ENCODE results near the gene SOWAHC. TPM values are rescaled to one million over a fixed set of nuclear protein-coding genes. Genes with fewer than 3 reads are reported as not detected.

Gene SOWAHC
- total and polyA plus RNA-seq, 2 of the 13 experiments (the other 11 are each of a cell fraction or from before 2014, with no cell fraction given), result 21.2 to 22.5 TPM

DNA sequence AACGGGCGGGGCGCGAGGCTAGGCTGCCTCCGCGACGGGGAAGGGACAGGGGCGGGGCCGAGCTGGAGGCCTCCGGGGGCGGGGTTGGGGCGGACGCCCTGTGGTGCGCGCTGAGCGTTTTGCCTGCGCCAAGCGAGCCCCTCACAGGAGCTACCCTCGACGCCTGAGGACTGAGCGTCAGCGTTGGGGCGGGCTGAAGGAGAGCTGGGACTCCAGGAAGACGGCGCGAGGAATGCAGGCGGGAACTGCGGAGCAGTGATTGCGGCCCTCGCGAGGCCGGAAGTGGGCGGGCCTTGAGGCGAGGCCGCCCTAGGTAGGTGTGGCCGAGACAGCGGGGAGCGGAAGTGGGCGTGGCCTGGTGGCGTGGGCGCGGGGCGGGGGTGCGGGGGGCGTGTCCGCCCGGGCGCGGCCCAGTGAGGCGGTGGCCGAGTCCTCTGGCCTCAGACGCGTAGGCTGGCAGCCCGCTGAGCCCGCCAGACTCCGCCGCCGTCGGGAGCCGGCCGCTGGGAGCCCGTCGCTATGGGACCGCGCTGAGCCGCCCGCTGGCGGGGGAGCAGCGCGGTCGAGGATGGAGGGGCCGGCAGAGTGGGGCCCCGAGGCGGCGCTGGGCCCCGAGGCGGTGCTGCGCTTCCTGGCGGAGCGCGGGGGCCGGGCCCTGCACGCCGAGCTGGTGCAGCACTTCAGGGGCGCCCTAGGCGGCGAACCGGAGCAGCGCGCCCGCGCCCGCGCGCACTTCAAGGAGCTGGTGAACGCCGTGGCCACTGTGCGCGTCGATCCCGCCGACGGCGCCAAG is at the start of gene SOWAHC, which contains the start of gene SEPTIN10 (continued):
- TF ChIP-seq DR1 (CRISPR knock-in tag; IDR thresholded peaks at IDR 0.05) (peak; percentile 88), ZNF441 (CRISPR knock-in tag; IDR thresholded peaks at IDR 0.05; ENCODE audit: borderline replicate concordance) (peak; percentile 89), THYN1 (CRISPR knock-in tag; IDR thresholded peaks at IDR 0.05; ENCODE audit: borderline replicate concordance, low read depth) (no peak), HDAC2 (CRISPR knock-in tag; IDR thresholded peaks at IDR 0.05) (peak; percentile 97), NFE2L1 (CRISPR knock-in tag; IDR thresholded peaks at IDR 0.05; ENCODE audit: borderline replicate concordance) (no peak), CCAR2 (optimal IDR thresholded peaks at IDR 0.05; ENCODE audit: low read depth, low read length) (no peak), ZSCAN29 (CRISPR knock-in tag; conservative IDR thresholded peaks at IDR 0.05) (peak; percentile 79; the same call in 1 of the 2 replicates), MTA1 (CRISPR knock-in tag; IDR thresholded peaks at IDR 0.05; ENCODE audit: borderline replicate concordance) (peak; percentile 84; the same call in 1 of the 2 replicates), SUZ12 (IDR thresholded peaks at IDR 0.05; ENCODE audit: low read depth, low read length) (no peak), ZNF530 (CRISPR knock-in tag; IDR thresholded peaks at IDR 0.05; ENCODE audit: low read depth) (0 out of 2 replicates have a peak, but pooled peaks have one; percentile 42), ZNF136 (CRISPR knock-in tag; IDR thresholded peaks at IDR 0.05; ENCODE audit: low read depth) (no peak), IKZF4 (CRISPR knock-in tag; IDR thresholded peaks at IDR 0.05; ENCODE audit: borderline replicate concordance, low read depth, not compliant biosample characterization) (no peak), CBX1 (IDR thresholded peaks at IDR 0.05; ENCODE audit: low read depth) (peak; percentile 83), TSC22D2 (CRISPR knock-in tag; IDR thresholded peaks at IDR 0.05; ENCODE audit: borderline replicate concordance) (peak; percentile 67; the same call in 1 of the 2 replicates), POLR2G (IDR thresholded peaks at IDR 0.05; ENCODE audit: low read depth, low read length) (peak; percentile 92), ZNF329 (CRISPR knock-in tag; IDR thresholded peaks at IDR 0.05; ENCODE audit: low read depth) (peak; percentile 35), HDAC1 (CRISPR knock-in tag; IDR thresholded peaks at IDR 0.05) (peak; percentile 96), FOXP1 (IDR thresholded peaks at IDR 0.05) (no peak), FOXP1 (CRISPR knock-in tag; IDR thresholded peaks at IDR 0.05) (peak; percentile 61; the same call in 1 of the 2 replicates)
- TF ChIP-seq, protein P1, sequence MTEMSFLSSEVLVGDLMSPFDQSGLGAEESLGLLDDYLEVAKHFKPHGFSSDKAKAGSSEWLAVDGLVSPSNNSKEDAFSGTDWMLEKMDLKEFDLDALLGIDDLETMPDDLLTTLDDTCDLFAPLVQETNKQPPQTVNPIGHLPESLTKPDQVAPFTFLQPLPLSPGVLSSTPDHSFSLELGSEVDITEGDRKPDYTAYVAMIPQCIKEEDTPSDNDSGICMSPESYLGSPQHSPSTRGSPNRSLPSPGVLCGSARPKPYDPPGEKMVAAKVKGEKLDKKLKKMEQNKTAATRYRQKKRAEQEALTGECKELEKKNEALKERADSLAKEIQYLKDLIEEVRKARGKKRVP (CRISPR knock-in tag; IDR thresholded peaks at IDR 0.05), result no peak
- TF ChIP-seq, protein P2, sequence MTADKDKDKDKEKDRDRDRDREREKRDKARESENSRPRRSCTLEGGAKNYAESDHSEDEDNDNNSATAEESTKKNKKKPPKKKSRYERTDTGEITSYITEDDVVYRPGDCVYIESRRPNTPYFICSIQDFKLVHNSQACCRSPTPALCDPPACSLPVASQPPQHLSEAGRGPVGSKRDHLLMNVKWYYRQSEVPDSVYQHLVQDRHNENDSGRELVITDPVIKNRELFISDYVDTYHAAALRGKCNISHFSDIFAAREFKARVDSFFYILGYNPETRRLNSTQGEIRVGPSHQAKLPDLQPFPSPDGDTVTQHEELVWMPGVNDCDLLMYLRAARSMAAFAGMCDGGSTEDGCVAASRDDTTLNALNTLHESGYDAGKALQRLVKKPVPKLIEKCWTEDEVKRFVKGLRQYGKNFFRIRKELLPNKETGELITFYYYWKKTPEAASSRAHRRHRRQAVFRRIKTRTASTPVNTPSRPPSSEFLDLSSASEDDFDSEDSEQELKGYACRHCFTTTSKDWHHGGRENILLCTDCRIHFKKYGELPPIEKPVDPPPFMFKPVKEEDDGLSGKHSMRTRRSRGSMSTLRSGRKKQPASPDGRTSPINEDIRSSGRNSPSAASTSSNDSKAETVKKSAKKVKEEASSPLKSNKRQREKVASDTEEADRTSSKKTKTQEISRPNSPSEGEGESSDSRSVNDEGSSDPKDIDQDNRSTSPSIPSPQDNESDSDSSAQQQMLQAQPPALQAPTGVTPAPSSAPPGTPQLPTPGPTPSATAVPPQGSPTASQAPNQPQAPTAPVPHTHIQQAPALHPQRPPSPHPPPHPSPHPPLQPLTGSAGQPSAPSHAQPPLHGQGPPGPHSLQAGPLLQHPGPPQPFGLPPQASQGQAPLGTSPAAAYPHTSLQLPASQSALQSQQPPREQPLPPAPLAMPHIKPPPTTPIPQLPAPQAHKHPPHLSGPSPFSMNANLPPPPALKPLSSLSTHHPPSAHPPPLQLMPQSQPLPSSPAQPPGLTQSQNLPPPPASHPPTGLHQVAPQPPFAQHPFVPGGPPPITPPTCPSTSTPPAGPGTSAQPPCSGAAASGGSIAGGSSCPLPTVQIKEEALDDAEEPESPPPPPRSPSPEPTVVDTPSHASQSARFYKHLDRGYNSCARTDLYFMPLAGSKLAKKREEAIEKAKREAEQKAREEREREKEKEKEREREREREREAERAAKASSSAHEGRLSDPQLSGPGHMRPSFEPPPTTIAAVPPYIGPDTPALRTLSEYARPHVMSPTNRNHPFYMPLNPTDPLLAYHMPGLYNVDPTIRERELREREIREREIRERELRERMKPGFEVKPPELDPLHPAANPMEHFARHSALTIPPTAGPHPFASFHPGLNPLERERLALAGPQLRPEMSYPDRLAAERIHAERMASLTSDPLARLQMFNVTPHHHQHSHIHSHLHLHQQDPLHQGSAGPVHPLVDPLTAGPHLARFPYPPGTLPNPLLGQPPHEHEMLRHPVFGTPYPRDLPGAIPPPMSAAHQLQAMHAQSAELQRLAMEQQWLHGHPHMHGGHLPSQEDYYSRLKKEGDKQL (CRISPR knock-in tag; IDR thresholded peaks at IDR 0.05; ENCODE audit: low read depth), result peak; percentile 82; the same call in 1 of the 2 replicates
- TF ChIP-seq, protein P3, sequence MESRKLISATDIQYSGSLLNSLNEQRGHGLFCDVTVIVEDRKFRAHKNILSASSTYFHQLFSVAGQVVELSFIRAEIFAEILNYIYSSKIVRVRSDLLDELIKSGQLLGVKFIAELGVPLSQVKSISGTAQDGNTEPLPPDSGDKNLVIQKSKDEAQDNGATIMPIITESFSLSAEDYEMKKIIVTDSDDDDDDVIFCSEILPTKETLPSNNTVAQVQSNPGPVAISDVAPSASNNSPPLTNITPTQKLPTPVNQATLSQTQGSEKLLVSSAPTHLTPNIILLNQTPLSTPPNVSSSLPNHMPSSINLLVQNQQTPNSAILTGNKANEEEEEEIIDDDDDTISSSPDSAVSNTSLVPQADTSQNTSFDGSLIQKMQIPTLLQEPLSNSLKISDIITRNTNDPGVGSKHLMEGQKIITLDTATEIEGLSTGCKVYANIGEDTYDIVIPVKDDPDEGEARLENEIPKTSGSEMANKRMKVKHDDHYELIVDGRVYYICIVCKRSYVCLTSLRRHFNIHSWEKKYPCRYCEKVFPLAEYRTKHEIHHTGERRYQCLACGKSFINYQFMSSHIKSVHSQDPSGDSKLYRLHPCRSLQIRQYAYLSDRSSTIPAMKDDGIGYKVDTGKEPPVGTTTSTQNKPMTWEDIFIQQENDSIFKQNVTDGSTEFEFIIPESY (CRISPR knock-in tag; IDR thresholded peaks at IDR 0.05), result peak; percentile 60; the same call in 1 of the 2 replicates
